A549 (cell line): ENCODE data around the gene UBAC2. TPM values are rescaled to one million over a fixed set of nuclear protein-coding genes. Genes with fewer than 3 reads are reported as not detected.

ENCODE experiments used
- ATAC-seq, 2 experiments: fragments of 200-7000 bp in 1 of 2; fragments of >200 bp in 1 of 2; cut with Nextera tagmentation in 1 of 2; cut with Tn5 transposase in 1 of 2; 3 replicates each; pipeline versions ENCODE4 v1.8.0 to v1.9.1; 2018 to 2020; ENCODE audit warnings: mild to moderate bottlenecking in 1 of 2, moderate library complexity in 1 of 2
- CTCF ChIA-PET: fragments of 300-600 bp; sonication (Branson Sonifier 250); formaldehyde crosslinking; extraction: SDS; loops from one replicate; lab custom pipeline; 2021; ENCODE audit warnings: antibody characterized with exemption, inconsistent platforms; lab: Yijun Ruan, JAX
- POLR2A ChIA-PET: fragments of 350-600 bp; formaldehyde crosslinking; extraction: SDS; loops from one replicate; lab custom pipeline; 2021; ENCODE audit warnings: antibody characterized with exemption, inconsistent platforms; lab: Yijun Ruan, JAX
- DNase-seq, 2 experiments: peaks; one replicate each; pipeline versions ENCODE4 v3.0.0 to v3.0.0-alpha.2; 2011 to 2016; ENCODE audit warnings: low read depth in 1 of 2, low spot score in 1 of 2
- FAIRE-seq: peaks from 2 replicates; lab custom pipeline; 2011; peaks lifted over from hg19 to GRCh38; lab: Jason Lieb, UNC
- H3K27ac ChIP-seq, 2 experiments: fragments of >200 bp; sonication (Bioruptor Twin); formaldehyde crosslinking; 3 replicates each; pipeline ENCODE4 v1.5.1; 2016 to 2017
- H3K4me1 ChIP-seq: fragments of >200 bp; sonication (Bioruptor Twin); formaldehyde crosslinking; 3 replicates; pipeline ENCODE4 v1.6.1; 2016
- H3K4me2 ChIP-seq: fragments of >200 bp; sonication (Bioruptor Twin); formaldehyde crosslinking; 3 replicates; pipeline ENCODE4 v1.6.1; 2016
- H3K4me3 ChIP-seq: fragments of >200 bp; sonication (Bioruptor Twin); formaldehyde crosslinking; 3 replicates; pipeline ENCODE4 v1.5.1; 2016
- H3K9me3 ChIP-seq: fragments of >200 bp; sonication (Bioruptor Twin); formaldehyde crosslinking; 3 replicates; pipeline ENCODE4 v1.6.1; 2016
- CHD2 ChIP-seq: fragments of 150-350 bp; IDR thresholded peaks from 2 replicates; pipeline ENCODE4 v1.6.1; 2014; ENCODE audit warnings: low read length; ENCODE audit not compliant: partially characterized antibody
- CHD4 ChIP-seq: fragments of 200-600 bp; sonication (generic); IDR thresholded peaks from 2 replicates; pipeline ENCODE4 v1.6.1; 2016; ENCODE audit warnings: antibody characterized with exemption, mild to moderate bottlenecking, borderline replicate concordance
- FOSB ChIP-seq: fragments of 250-450 bp; sonication (Bioruptor Pico); IDR thresholded peaks from 2 replicates; pipeline ENCODE4 v1.5.0; 2020; ENCODE audit warnings: mild to moderate bottlenecking, moderate library complexity
- GATA3 ChIP-seq: IDR thresholded peaks from 2 replicates; pipeline ENCODE4 v1.6.1; 2012; ENCODE audit warnings: borderline replicate concordance
- HEYL ChIP-seq: fragments of 250-450 bp; sonication (Bioruptor Pico); IDR thresholded peaks from 2 replicates; pipeline ENCODE4 v1.8.0; 2021; ENCODE audit warnings: mild to moderate bottlenecking, moderate library complexity
- JUN ChIP-seq, 2 experiments: fragments of >200 bp; sonication (Bioruptor Twin); formaldehyde crosslinking; IDR thresholded peaks; 2 replicates in 1 of 2; 3 replicates in 1 of 2; pipeline ENCODE4 v1.6.1; 2016 to 2017
- KDM1A ChIP-seq: fragments of 200-600 bp; sonication (generic); IDR thresholded peaks from 2 replicates; pipeline ENCODE4 v1.6.1; 2016; ENCODE audit warnings: low read depth, mild to moderate bottlenecking
- KDM5A ChIP-seq: fragments of 200-600 bp; sonication (generic); IDR thresholded peaks from 2 replicates; pipeline ENCODE4 v1.6.1; 2016; ENCODE audit warnings: antibody characterized with exemption, mild to moderate bottlenecking
- MYC ChIP-seq: IDR thresholded peaks from 2 replicates; pipeline ENCODE4 v1.6.1; 2012; ENCODE audit warnings: mild to moderate bottlenecking, inconsistent platforms, low read length, improper control_type of control experiment, borderline replicate concordance
- POLR2A ChIP-seq: IDR thresholded peaks from 2 replicates; pipeline ENCODE4 v1.6.1; 2012; ENCODE audit warnings: mild to moderate bottlenecking, low read length
- POLR2AphosphoS2 ChIP-seq: conservative IDR thresholded peaks from 2 replicates; pipeline ENCODE4 v1.6.1; 2012; ENCODE audit warnings: low read length, improper control_type of control experiment, inconsistent platforms
- SMC3 ChIP-seq: fragments of >200 bp; sonication (Bioruptor Twin); formaldehyde crosslinking; IDR thresholded peaks from 3 replicates; pipeline ENCODE4 v1.6.1; 2018; ENCODE audit warnings: inconsistent platforms
- ZSCAN20 ChIP-seq: fragments of 250-450 bp; sonication (Bioruptor Pico); IDR thresholded peaks from 2 replicates; pipeline ENCODE4 v1.8.0; 2022; ENCODE audit warnings: mild to moderate bottlenecking, moderate library complexity
- WGBS: methylation state at CpG from one replicate; pipeline ENCODE4 v1.1.6; 2017; ENCODE audit errors: missing lambda C conversion rate; 5-methylcytosine and 5-hydroxymethylcytosine counted together
- polyA plus RNA-seq, 4 experiments: library from polyadenylated mRNA; depleted of rRNA in 3 of 4; stranded (reverse); fragments of >200 nt; fragmentation: RNase III in 1 of 4; extraction: RNeasy Plus Mini Kit Qiagen cat#74134 plus additional on column Dnase treatment in 1 of 4; gene quantifications; 2 replicates in 3 of 4; 3 replicates in 1 of 4; pipeline ENCODE4 v1.2.3, GENCODE V29; 2011 to 2017
- TF ChIP-seq, protein P1 (sequence below): fragments of >200 bp; sonication (Bioruptor Twin); formaldehyde crosslinking; IDR thresholded peaks from 3 replicates; pipeline ENCODE4 v1.5.1; 2016
- TF ChIP-seq, protein P2 (sequence below): fragments of >200 bp; sonication (Bioruptor Twin); formaldehyde crosslinking; IDR thresholded peaks from 2 replicates; pipeline ENCODE4 v1.6.1; 2016
- TF ChIP-seq, protein P3 (sequence below): fragments of 200-600 bp; sonication (generic); IDR thresholded peaks from 2 replicates; pipeline ENCODE4 v1.6.1; 2016; ENCODE audit warnings: antibody characterized with exemption, mild to moderate bottlenecking, moderate library complexity
- TF ChIP-seq, protein P4 (sequence below): fragments of 450-650 bp; IDR thresholded peaks from 2 replicates; pipeline ENCODE4 v1.6.1; 2014; ENCODE audit warnings: antibody characterized with exemption
- TF ChIP-seq, protein P5 (sequence below): fragments of 250-450 bp; sonication (Bioruptor Pico); IDR thresholded peaks from 2 replicates; pipeline ENCODE4 v1.5.0; 2020; ENCODE audit warnings: low read depth, mild to moderate bottlenecking, moderate library complexity
- TF ChIP-seq, protein P6 (sequence below): IDR thresholded peaks from 2 replicates; pipeline ENCODE4 v1.6.1; 2012

UBAC2 gene
- polyA plus RNA-seq, 2 of the 4 experiments (the other 2 are of a cell fraction) = 61.6 to 103 TPM

DNA sequence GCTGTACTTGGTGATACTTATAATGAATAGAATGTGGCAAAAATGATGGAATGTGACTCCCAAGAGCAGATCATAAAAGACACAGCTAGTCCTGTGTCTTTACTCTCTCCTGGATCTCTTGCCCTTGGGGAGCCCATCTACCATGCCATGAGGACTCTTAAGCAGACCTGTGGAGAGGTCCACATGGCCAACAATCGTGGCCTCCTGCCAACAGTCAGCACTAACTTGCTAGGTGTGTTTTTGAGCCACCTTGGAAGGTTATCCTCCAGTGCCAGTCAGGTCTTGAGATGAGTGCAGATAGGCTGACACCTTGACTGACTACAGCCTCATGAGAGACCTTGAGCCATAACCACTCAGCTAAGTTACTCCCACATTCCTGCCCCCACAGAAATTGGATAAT is 128.8 kb downstream of the UBAC2 start:
- DNase-seq (no peak), ATAC-seq (no peak), FAIRE-seq (no peak)
- Histone ChIP-seq H3K4me3 (no peak overlapping the region), H3K4me2 (no peak overlapping the region), H3K4me1 (no peaks in the 10 kb centered on the region), H3K9me3 (no peaks in the 10 kb centered on the region), H3K27ac (no peak overlapping the region)
- ChIA-PET CTCF (no interaction called here), POLR2A (no interaction called here)
- WGBS = 100% methylated on average over 1 of the region's 1 CpG
- TF ChIP-seq, protein P1, sequence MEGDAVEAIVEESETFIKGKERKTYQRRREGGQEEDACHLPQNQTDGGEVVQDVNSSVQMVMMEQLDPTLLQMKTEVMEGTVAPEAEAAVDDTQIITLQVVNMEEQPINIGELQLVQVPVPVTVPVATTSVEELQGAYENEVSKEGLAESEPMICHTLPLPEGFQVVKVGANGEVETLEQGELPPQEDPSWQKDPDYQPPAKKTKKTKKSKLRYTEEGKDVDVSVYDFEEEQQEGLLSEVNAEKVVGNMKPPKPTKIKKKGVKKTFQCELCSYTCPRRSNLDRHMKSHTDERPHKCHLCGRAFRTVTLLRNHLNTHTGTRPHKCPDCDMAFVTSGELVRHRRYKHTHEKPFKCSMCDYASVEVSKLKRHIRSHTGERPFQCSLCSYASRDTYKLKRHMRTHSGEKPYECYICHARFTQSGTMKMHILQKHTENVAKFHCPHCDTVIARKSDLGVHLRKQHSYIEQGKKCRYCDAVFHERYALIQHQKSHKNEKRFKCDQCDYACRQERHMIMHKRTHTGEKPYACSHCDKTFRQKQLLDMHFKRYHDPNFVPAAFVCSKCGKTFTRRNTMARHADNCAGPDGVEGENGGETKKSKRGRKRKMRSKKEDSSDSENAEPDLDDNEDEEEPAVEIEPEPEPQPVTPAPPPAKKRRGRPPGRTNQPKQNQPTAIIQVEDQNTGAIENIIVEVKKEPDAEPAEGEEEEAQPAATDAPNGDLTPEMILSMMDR = no peak
- TF ChIP-seq KDM1A = no peak

DNA sequence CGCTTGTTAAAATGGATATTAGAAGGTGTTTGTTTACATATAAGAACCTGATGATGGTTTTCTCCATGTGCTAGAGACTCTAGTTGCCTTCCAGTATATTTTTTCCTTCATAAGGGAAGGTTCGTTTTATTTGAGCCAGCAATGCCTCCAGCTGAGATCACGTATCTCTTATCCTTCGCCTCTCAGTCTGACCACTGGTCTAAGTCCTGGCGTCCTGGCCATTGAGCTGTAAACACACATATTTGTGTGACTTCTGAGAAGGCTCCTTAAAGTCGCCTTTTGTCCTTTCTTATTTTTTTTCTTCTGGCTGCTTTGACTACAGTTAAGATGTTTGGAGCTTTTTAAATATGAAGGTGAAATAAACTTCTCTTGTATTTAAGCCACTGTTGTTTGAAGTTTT is 130.3 kb downstream of the UBAC2 start:
- H3K4me3 ChIP-seq = no peak overlapping the region
- no peak for ATAC-seq
- H3K27ac ChIP-seq = no peak overlapping the region
- no peak overlapping the region for H3K4me2 ChIP-seq
- DNase-seq = no peak
- H3K9me3 ChIP-seq = no peaks in the 10 kb centered on the region
- no peak for FAIRE-seq
- no peaks in the 10 kb centered on the region for H3K4me1 ChIP-seq
- POLR2A ChIA-PET = no interaction called here
- TF ChIP-seq HEYL (CRISPR knock-in tag) (no peak), CHD4 (no peak), CHD2 (no peak), SMC3 (no peak), MYC (no peak), GATA3 (no peak), ZSCAN20 (CRISPR knock-in tag) (no peak), POLR2AphosphoS2 (no peak), JUN (IDR thresholded peaks at IDR 0.05) (no peak), POLR2A (no peak)
- TF ChIP-seq, protein P2, sequence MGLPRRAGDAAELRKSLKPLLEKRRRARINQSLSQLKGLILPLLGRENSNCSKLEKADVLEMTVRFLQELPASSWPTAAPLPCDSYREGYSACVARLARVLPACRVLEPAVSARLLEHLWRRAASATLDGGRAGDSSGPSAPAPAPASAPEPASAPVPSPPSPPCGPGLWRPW = no peak
- TF ChIP-seq, protein P3, sequence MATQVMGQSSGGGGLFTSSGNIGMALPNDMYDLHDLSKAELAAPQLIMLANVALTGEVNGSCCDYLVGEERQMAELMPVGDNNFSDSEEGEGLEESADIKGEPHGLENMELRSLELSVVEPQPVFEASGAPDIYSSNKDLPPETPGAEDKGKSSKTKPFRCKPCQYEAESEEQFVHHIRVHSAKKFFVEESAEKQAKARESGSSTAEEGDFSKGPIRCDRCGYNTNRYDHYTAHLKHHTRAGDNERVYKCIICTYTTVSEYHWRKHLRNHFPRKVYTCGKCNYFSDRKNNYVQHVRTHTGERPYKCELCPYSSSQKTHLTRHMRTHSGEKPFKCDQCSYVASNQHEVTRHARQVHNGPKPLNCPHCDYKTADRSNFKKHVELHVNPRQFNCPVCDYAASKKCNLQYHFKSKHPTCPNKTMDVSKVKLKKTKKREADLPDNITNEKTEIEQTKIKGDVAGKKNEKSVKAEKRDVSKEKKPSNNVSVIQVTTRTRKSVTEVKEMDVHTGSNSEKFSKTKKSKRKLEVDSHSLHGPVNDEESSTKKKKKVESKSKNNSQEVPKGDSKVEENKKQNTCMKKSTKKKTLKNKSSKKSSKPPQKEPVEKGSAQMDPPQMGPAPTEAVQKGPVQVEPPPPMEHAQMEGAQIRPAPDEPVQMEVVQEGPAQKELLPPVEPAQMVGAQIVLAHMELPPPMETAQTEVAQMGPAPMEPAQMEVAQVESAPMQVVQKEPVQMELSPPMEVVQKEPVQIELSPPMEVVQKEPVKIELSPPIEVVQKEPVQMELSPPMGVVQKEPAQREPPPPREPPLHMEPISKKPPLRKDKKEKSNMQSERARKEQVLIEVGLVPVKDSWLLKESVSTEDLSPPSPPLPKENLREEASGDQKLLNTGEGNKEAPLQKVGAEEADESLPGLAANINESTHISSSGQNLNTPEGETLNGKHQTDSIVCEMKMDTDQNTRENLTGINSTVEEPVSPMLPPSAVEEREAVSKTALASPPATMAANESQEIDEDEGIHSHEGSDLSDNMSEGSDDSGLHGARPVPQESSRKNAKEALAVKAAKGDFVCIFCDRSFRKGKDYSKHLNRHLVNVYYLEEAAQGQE = no peak
- TF ChIP-seq, protein P4, sequence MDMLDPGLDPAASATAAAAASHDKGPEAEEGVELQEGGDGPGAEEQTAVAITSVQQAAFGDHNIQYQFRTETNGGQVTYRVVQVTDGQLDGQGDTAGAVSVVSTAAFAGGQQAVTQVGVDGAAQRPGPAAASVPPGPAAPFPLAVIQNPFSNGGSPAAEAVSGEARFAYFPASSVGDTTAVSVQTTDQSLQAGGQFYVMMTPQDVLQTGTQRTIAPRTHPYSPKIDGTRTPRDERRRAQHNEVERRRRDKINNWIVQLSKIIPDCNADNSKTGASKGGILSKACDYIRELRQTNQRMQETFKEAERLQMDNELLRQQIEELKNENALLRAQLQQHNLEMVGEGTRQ = no peak
- CTCF ChIA-PET = no interaction called here
- 60% methylated on average over 6 of the region's 6 CpGs for WGBS

DNA sequence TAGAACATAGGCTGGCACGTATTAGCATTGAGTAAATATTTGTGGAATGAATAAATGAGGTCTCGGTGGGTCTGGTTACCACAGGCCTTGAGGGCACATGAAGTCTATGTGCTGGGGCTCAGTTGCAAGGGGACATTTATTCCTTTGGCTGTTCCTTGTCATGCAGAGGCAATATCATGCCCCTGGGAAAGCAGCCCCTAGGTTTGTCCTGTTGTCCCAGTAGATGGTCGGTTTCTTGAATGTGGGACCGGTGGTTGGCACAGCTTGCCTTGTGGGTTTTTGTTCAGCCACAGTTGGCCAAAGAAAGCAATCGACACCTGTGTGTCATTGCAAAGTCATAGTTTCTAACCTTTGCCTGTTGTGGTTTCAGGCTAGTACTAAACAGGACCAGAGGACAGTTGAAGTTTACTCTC is 131.2 kb downstream of the UBAC2 start:
- no peak overlapping the region for H3K4me3 ChIP-seq
- FAIRE-seq = no peak
- no peaks in the 10 kb centered on the region for H3K9me3 ChIP-seq
- TF ChIP-seq, protein P5, sequence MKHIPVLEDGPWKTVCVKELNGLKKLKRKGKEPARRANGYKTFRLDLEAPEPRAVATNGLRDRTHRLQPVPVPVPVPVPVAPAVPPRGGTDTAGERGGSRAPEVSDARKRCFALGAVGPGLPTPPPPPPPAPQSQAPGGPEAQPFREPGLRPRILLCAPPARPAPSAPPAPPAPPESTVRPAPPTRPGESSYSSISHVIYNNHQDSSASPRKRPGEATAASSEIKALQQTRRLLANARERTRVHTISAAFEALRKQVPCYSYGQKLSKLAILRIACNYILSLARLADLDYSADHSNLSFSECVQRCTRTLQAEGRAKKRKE (CRISPR knock-in tag) = no peak
- TF ChIP-seq KDM5A (no peak), FOSB (CRISPR knock-in tag) (no peak)
- TF ChIP-seq, protein P6, sequence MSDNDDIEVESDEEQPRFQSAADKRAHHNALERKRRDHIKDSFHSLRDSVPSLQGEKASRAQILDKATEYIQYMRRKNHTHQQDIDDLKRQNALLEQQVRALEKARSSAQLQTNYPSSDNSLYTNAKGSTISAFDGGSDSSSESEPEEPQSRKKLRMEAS = no peak
- TF ChIP-seq, all 56 proteins: peak for 0
- Histone ChIP-seq H3K27ac (no peak overlapping the region), H3K4me2 (no peak overlapping the region), H3K4me1 (no peaks in the 10 kb centered on the region)
- CTCF ChIA-PET = no interaction called here
- POLR2A ChIA-PET = no interaction called here
- 82% methylated on average over 5 of the region's 5 CpGs for WGBS
- ATAC-seq (no peak), DNase-seq (no peak)
